K562 (cell line): ENCODE data around the gene DNAJB14. TPM values are rescaled to one million over a fixed set of nuclear protein-coding genes. Genes with fewer than 3 reads are reported as not detected.

Experiments used
- CHD4 ChIP-seq: fragments of 200-600 bp; sonication (generic); IDR thresholded peaks from 3 replicates; pipeline ENCODE4 v1.6.1; 2012; ENCODE audit warnings: low read depth, mild to moderate bottlenecking, mixed read lengths, low read length, inconsistent platforms; ENCODE audit not compliant: insufficient read depth, insufficient replicate concordance, poor library complexity, severe bottlenecking
- FOXA3 ChIP-seq, 2 experiments: fragments of 450-650 bp in 1 of 2; sonication (generic) in 1 of 2; formaldehyde crosslinking; IDR thresholded peaks in 1 of 2; conservative IDR thresholded peaks in 1 of 2; 2 replicates each; pipeline versions ENCODE4 v1.4.0 to v1.8.0; 2020 to 2022; ENCODE audit warnings: mild to moderate bottlenecking in 2 of 2, missing genetic modification reagents in 1 of 2
- HNRNPK ChIP-seq: fragments of 200-400 bp; formaldehyde crosslinking; IDR thresholded peaks from one replicate; pipeline ENCODE4 v1.6.1; 2018; ENCODE audit warnings: mild to moderate bottlenecking, low read depth, low read length; ENCODE audit not compliant: poor library complexity, severe bottlenecking
- KDM1A ChIP-seq, 2 experiments: fragments of 450-650 bp; IDR thresholded peaks; 2 replicates each; pipeline ENCODE4 v1.6.1; 2016; ENCODE audit warnings: mild to moderate bottlenecking in 2 of 2
- KHSRP ChIP-seq: fragments of 450-650 bp; IDR thresholded peaks from 2 replicates; pipeline ENCODE4 v1.6.1; 2017
- MTA1 ChIP-seq: fragments of 450-650 bp; IDR thresholded peaks from 2 replicates; pipeline ENCODE4 v1.6.1; 2017; ENCODE audit warnings: borderline replicate concordance
- NFE2 ChIP-seq: IDR thresholded peaks from 2 replicates; pipeline ENCODE4 v1.6.1; 2014; ENCODE audit warnings: antibody characterized with exemption, low read depth
- PHB ChIP-seq: fragments of 250-450 bp; sonication (Bioruptor Pico); IDR thresholded peaks from 2 replicates; pipeline ENCODE4 v1.5.0; 2021
- PHF20 ChIP-seq: fragments of 450-650 bp; IDR thresholded peaks from 2 replicates; pipeline ENCODE4 v1.6.1; 2018; ENCODE audit not compliant: partially characterized antibody
- POLR2AphosphoS2 ChIP-seq: IDR thresholded peaks from 2 replicates; pipeline ENCODE4 v1.6.1; 2012; ENCODE audit warnings: low read length, improper control_type of control experiment
- POLR2AphosphoS5 ChIP-seq: IDR thresholded peaks from 2 replicates; pipeline ENCODE4 v1.6.1; 2011; ENCODE audit warnings: mild to moderate bottlenecking, low read depth, low read length, moderate library complexity; ENCODE audit not compliant: control insufficient read depth, insufficient read depth
- RB1 ChIP-seq: fragments of 450-650 bp; IDR thresholded peaks from 2 replicates; pipeline ENCODE4 v1.6.1; 2017; ENCODE audit warnings: low read depth, mild to moderate bottlenecking
- RBM25 ChIP-seq: fragments of 200-400 bp; formaldehyde crosslinking; IDR thresholded peaks from 2 replicates; pipeline ENCODE4 v1.6.1; 2018; ENCODE audit warnings: low read length, low read depth, moderate library complexity; ENCODE audit not compliant: severe bottlenecking
- SAP30 ChIP-seq: fragments of 200-600 bp; sonication (generic); IDR thresholded peaks from 2 replicates; pipeline ENCODE4 v1.6.1; 2012; ENCODE audit warnings: borderline replicate concordance, low read depth, mild to moderate bottlenecking, moderate library complexity, low read length, control low read depth, inconsistent platforms; ENCODE audit not compliant: insufficient read depth, poor library complexity, severe bottlenecking
- SMARCC2 ChIP-seq: fragments of 450-650 bp; IDR thresholded peaks from 2 replicates; pipeline ENCODE4 v1.6.1; 2017; ENCODE audit warnings: antibody characterized with exemption, moderate library complexity, mild to moderate bottlenecking, low read depth
- SRSF1 ChIP-seq: fragments of 200-400 bp; formaldehyde crosslinking; IDR thresholded peaks from 2 replicates; pipeline ENCODE4 v1.6.1; 2017; ENCODE audit warnings: mild to moderate bottlenecking, low read depth, low read length, moderate library complexity
- TAF15 ChIP-seq: fragments of 200-400 bp; formaldehyde crosslinking; IDR thresholded peaks from 2 replicates; pipeline ENCODE4 v1.6.1; 2017; ENCODE audit warnings: mild to moderate bottlenecking, low read depth, low read length, moderate library complexity
- U2AF2 ChIP-seq: fragments of 200-400 bp; formaldehyde crosslinking; optimal IDR thresholded peaks from 2 replicates; pipeline ENCODE3; 2017; ENCODE audit warnings: low read depth, mild to moderate bottlenecking, low read length
- WHSC1 ChIP-seq: IDR thresholded peaks from one replicate; pipeline ENCODE4 v1.6.1; 2012; ENCODE audit warnings: low read length, control low read depth, inconsistent platforms
- ZNF311 ChIP-seq: fragments of 250-450 bp; sonication (Bioruptor Pico); IDR thresholded peaks from 2 replicates; pipeline ENCODE4 v1.4.0; 2020; ENCODE audit warnings: mild to moderate bottlenecking, moderate library complexity
- ZNF41 ChIP-seq: fragments of 250-450 bp; sonication (Bioruptor Pico); conservative IDR thresholded peaks from 2 replicates; pipeline ENCODE4 v1.4.0; 2020; ENCODE audit warnings: mild to moderate bottlenecking
- ZNF444 ChIP-seq: fragments of 250-450 bp; sonication (Bioruptor Pico); IDR thresholded peaks from 2 replicates; pipeline ENCODE4 v1.4.0; 2020; ENCODE audit warnings: mild to moderate bottlenecking, moderate library complexity
- ZNF445 ChIP-seq: fragments of 250-450 bp; sonication (Bioruptor Pico); IDR thresholded peaks from 2 replicates; pipeline ENCODE4 v1.4.0; 2020; ENCODE audit warnings: low read depth, mild to moderate bottlenecking, moderate library complexity
- ZNF586 ChIP-seq: fragments of 450-650 bp; formaldehyde crosslinking; conservative IDR thresholded peaks from 2 replicates; pipeline ENCODE4 v1.4.0; 2020; ENCODE audit warnings: mild to moderate bottlenecking, moderate library complexity
- polyA plus RNA-seq, 8 experiments: library from polyadenylated mRNA; depleted of rRNA in 4 of 8; stranded (reverse) in 5 of 8; unstranded in 3 of 8; fragments of >200 nt; fragmentation: Nextera tagmentation in 2 of 8; fragmentation: Illumina TruSeq in 1 of 8; extraction: Ambion mirVana in 2 of 8; extraction: Trizol in 1 of 8; gene quantifications; 2 replicates each; pipeline versions ENCODE4 v1.2.1 to v1.2.3, GENCODE V29; 2011 to 2014; ENCODE audit warnings: inconsistent platforms in 1 of 8, missing spikeins in 1 of 8
- total RNA-seq, 7 experiments: library from RNA; depleted of rRNA in 6 of 7; stranded (reverse); fragments of >200 nt in 6 of 7; fragmentation: Illumina TruSeq in 2 of 7; extraction: Trizol in 2 of 7; gene quantifications; 2 replicates each; pipeline versions ENCODE4 v1.2.1 to v1.2.3, GENCODE V29; 2011 to 2021; ENCODE audit warnings: low replicate concordance in 1 of 7
- TF ChIP-seq, protein P1 (sequence below): fragments of 450-650 bp; formaldehyde crosslinking; IDR thresholded peaks from 2 replicates; pipeline ENCODE4 v1.4.0; 2022; ENCODE audit warnings: missing genetic modification characterization
- TF ChIP-seq, protein P2 (sequence below): fragments of 250-450 bp; sonication (Bioruptor Pico); IDR thresholded peaks from 2 replicates; pipeline ENCODE4 v1.9.0; 2021; ENCODE audit warnings: mild to moderate bottlenecking, inconsistent platforms

The DNAJB14 gene
- total and polyA plus RNA-seq, 9 of the 15 experiments (the other 6 are each of a cell fraction or from before 2014, with no cell fraction given): 5.5 to 28.0 (median 12.7) TPM

DNA sequence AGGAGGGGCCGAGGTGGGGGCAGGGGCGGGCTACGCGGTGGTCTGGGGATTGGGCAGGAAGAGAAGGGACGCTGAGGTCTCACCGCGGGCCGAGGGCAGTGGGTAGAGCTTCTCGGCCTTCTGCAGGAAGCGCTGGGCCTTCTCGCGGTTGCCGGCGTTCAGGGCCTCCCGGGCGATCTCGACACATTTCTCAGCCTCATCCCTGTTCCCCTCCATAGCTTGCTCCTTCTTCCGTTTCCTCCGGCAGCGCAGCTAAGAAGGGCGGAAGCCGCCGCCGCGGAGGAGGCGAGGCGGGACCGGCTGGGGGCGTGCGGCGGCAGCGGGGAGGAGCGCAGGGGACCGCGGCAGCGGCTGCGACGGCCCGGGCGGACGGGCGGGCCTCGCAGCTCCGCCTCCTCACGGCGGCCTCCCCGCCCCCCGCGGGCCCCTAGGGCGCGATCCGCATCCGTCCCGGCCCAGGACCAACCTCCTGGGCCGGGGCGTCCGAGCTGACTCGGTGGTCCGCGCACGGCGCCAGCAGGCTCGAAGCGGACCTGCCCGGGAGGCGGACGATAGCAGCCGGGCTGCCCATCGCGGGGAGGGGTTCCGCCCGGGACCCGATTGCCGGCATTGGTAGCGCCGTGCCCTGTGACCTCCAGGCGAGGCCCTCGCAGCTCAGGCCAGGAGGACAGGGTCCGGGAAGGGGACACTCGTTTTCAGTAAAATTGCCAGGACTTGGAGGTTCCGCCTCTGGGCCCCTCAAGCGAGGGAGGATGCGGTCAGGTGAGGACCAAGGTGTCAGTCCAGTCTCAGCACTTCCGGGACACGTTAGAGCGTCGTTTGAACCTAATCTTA, at the start of gene DNAJB14 (continued):
- TF ChIP-seq HNRNPK (no peak), NFE2 (no peak), ZNF444 (CRISPR knock-in tag) (peak; percentile 68; the same call in 1 of the 2 replicates), FOXA3 (CRISPR knock-in tag; conservative IDR thresholded peaks at IDR 0.05 in 1 of 2, IDR thresholded peaks at IDR 0.05 in 1 of 2) (peak in 1 of 2 experiments; percentile 32; a peak in 1 of 4 replicates), SAP30 (peak; percentile 38), SMARCC2 (no peak), KHSRP (peak; percentile 66), RBM25 (no peak), ZNF586 (CRISPR knock-in tag) (no peak), KDM1A (IDR thresholded peaks at IDR 0.05) (no peak), ZNF311 (CRISPR knock-in tag) (no peak), POLR2AphosphoS2 (peak; percentile 97), ZNF41 (CRISPR knock-in tag) (no peak; the same call in 1 of the 2 replicates), TAF15 (no peak), U2AF2 (no peak), RB1 (peak; percentile 74), SRSF1 (no peak), WHSC1 (no peak), PHB (CRISPR knock-in tag) (peak; percentile 96), POLR2AphosphoS5 (peak; percentile 68), MTA1 (no peak), CHD4 (no peak), ZNF445 (CRISPR knock-in tag) (no peak; the same call in 1 of the 2 replicates), PHF20 (no peak)
- TF ChIP-seq, protein P1, sequence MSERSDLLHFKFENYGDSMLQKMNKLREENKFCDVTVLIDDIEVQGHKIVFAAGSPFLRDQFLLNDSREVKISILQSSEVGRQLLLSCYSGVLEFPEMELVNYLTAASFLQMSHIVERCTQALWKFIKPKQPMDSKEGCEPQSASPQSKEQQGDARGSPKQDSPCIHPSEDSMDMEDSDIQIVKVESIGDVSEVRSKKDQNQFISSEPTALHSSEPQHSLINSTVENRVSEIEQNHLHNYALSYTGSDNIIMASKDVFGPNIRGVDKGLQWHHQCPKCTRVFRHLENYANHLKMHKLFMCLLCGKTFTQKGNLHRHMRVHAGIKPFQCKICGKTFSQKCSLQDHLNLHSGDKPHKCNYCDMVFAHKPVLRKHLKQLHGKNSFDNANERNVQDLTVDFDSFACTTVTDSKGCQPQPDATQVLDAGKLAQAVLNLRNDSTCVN (CRISPR knock-in tag): peak; percentile 89; the same call in 1 of the 2 replicates
- TF ChIP-seq, protein P2, sequence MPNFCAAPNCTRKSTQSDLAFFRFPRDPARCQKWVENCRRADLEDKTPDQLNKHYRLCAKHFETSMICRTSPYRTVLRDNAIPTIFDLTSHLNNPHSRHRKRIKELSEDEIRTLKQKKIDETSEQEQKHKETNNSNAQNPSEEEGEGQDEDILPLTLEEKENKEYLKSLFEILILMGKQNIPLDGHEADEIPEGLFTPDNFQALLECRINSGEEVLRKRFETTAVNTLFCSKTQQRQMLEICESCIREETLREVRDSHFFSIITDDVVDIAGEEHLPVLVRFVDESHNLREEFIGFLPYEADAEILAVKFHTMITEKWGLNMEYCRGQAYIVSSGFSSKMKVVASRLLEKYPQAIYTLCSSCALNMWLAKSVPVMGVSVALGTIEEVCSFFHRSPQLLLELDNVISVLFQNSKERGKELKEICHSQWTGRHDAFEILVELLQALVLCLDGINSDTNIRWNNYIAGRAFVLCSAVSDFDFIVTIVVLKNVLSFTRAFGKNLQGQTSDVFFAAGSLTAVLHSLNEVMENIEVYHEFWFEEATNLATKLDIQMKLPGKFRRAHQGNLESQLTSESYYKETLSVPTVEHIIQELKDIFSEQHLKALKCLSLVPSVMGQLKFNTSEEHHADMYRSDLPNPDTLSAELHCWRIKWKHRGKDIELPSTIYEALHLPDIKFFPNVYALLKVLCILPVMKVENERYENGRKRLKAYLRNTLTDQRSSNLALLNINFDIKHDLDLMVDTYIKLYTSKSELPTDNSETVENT (CRISPR knock-in tag): 0 out of 2 replicates have a peak, but pooled peaks have one; percentile 31
